SK-N-DZ (cell line): ENCODE measurements around the gene PHLDA3.
"Not testable (repeated sequence)": the region's sequence is repeated elsewhere in the genome, so short reads cannot be mapped to it uniquely, and the experiment has no call there.

Source experiments
- DNase-seq: peaks from one replicate; pipeline ENCODE4 v3.0.0-alpha.2; 2015; ENCODE audit warnings: low spot score

The PHLDA3 gene

GRCh38 chr1:201486187-201486586 is 17.2 kb upstream of the PHLDA3 start:
- DNase-seq = no peak

GRCh38 chr1:201485184-201485774 is 16.3 kb upstream of the PHLDA3 start:
- no peak for DNase-seq

- no peak for DNase-seq
These were observed 14.5 kb upstream of the PHLDA3 start for GRCh38 chr1:201483373-201483949.

GRCh38 chr1:201482755-201483154 is 13.8 kb upstream of the PHLDA3 start:
- no peak for DNase-seq

GRCh38 chr1:201481761-201482493 is 12.9 kb upstream of the PHLDA3 start:
- peak; percentile 67 for DNase-seq

- DNase-seq = no peak
These were observed 12.0 kb upstream of the PHLDA3 start for GRCh38 chr1:201481004-201481380.

- no peak for DNase-seq
These were observed 11.4 kb upstream of the PHLDA3 start for GRCh38 chr1:201480231-201481003.

GRCh38 chr1:201479201-201479730 is 10.3 kb upstream of the PHLDA3 start:
- DNase-seq = no peak

- DNase-seq = not testable (repeated sequence)
These were observed 9.7 kb upstream of the PHLDA3 start for GRCh38 chr1:201478666-201479065.

GRCh38 chr1:201476670-201477344 is 7.8 kb upstream of the PHLDA3 start:
- no peak for DNase-seq

- no peak for DNase-seq
These were observed 7.1 kb upstream of the PHLDA3 start for GRCh38 chr1:201475915-201476669.

GRCh38 chr1:201475130-201475529 is 6.1 kb upstream of the PHLDA3 start:
- DNase-seq = no peak

- no peak for DNase-seq
These were observed 4.3 kb upstream of the PHLDA3 start for GRCh38 chr1:201473296-201473695.

GRCh38 chr1:201472321-201472720 is 3.3 kb upstream of the PHLDA3 start:
- not testable (repeated sequence) for DNase-seq

GRCh38 chr1:201471772-201472171 is 2.8 kb upstream of the PHLDA3 start:
- DNase-seq = no peak

- no peak for DNase-seq
These were observed 1.6 kb upstream of the PHLDA3 start for GRCh38 chr1:201470581-201470980.

- DNase-seq = no peak
These were observed 672 bp upstream of the PHLDA3 start for GRCh38 chr1:201469645-201470074.

GRCh38 chr1:201468501-201468843 is 516 bp downstream of the PHLDA3 start:
- no peak for DNase-seq

GRCh38 chr1:201466492-201466891 is 2.5 kb downstream of the PHLDA3 start:
- DNase-seq = no peak

GRCh38 chr1:201465698-201466290 is 3.2 kb downstream of the PHLDA3 start:
- DNase-seq = no peak
